Stimulated activated CD4-positive, alpha-beta T cell treated with anti-CD3 and anti-CD28 coated beads, Interleukin-12 subunit alpha, Interleukin-12 subunit beta, amount 100 ng/mL, for 24 hours (primary cell): ENCODE data around the gene TTC9C.
A peak's percentile ranks its signal among the peaks of the same experiment; 100 is the strongest.
"Not testable (repeated sequence)": the region's sequence is repeated elsewhere in the genome, so short reads cannot be mapped to it uniquely, and the experiment has no call there.

ENCODE experiments used
- DNase-seq, 2 experiments: peaks; one replicate each; pipeline ENCODE4 v3.0.0-alpha.2; 2020; ENCODE audit warnings: low read depth in 2 of 2

TTC9C gene, protein sequence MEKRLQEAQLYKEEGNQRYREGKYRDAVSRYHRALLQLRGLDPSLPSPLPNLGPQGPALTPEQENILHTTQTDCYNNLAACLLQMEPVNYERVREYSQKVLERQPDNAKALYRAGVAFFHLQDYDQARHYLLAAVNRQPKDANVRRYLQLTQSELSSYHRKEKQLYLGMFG

DNA sequence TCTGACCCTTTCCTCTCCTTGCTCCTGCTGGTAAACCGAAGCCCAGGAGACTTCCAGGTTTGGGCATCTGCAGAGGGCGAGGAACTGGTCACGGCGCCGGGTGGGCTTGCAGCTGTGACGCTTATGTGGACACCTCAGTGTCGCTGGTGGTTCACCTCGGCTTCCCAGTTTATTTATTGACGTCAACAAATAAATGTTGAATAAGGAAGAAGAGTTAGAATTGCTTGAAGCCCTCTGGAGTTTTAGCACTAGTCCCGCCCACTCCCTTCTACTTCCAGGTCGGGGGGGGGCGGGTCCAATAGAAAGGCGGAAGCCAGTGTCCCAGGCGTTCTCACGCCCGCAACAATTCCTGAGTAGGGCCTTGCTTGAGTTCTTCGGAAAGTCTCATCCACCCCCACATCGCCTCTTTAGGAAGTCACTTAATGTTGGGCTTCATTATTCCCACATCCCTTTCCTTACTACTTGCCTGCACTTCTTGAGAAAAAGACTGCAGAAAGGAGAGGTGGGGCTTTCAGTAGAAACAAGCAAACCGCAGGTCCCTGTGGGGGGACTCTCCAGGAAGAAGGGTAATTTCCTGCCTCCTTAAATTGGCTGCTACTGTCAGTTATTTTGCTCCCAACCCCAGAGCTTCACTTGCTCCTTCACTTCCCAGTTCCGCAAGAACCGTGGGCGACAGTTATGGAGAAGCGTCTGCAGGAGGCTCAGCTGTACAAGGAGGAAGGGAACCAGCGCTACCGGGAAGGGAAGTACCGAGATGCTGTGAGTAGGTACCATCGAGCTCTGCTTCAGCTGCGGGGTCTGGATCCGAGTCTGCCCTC is at the start of gene TTC9C:
TSS of gene TTC9C (plus strand) at position 316 of the 818 bp plus-strand sequence. CDS start at position 679, 363 bp downstream.
- peak; percentile 68 to 80 for DNase-seq

- peak; percentile 71 to 86 for DNase-seq
These were observed 49.3 kb upstream of the TTC9C start, which contains the start of gene UBXN1 for GRCh38 chr11:62678770-62679696. UBXN1 (minus strand) TSS chr11:62679073; CDS start chr11:62678923, 150 bp downstream.

DNA sequence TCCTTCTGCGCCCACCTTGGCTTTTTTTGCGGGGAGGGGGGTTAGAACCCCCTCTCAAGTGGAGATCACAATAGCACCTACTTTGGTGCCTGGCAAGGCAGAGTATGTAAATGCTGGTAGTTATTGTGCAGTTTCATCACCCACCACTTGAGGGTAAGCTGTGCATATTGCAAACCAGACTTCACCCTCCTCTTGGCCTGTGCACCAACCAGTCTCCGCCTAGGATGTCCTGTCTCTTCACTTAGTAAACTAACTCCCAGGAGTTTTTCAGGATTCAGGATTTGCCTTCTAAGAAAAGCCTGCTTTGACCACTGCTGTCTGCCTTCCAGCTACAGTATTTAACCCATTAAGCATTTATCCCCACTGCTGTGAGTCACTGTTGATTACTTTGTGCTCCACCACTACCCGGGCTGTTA is 47.5 kb upstream of the TTC9C start:
- no peak for DNase-seq

GRCh38 chr11:62682518-62682917 is 45.8 kb upstream of the TTC9C start:
- no peak for DNase-seq

- DNase-seq = no peak
These were observed 40.5 kb upstream of the TTC9C start for GRCh38 chr11:62687508-62688396.

- no peak for DNase-seq
These were observed 39.8 kb upstream of the TTC9C start for GRCh38 chr11:62688491-62688890.

DNA sequence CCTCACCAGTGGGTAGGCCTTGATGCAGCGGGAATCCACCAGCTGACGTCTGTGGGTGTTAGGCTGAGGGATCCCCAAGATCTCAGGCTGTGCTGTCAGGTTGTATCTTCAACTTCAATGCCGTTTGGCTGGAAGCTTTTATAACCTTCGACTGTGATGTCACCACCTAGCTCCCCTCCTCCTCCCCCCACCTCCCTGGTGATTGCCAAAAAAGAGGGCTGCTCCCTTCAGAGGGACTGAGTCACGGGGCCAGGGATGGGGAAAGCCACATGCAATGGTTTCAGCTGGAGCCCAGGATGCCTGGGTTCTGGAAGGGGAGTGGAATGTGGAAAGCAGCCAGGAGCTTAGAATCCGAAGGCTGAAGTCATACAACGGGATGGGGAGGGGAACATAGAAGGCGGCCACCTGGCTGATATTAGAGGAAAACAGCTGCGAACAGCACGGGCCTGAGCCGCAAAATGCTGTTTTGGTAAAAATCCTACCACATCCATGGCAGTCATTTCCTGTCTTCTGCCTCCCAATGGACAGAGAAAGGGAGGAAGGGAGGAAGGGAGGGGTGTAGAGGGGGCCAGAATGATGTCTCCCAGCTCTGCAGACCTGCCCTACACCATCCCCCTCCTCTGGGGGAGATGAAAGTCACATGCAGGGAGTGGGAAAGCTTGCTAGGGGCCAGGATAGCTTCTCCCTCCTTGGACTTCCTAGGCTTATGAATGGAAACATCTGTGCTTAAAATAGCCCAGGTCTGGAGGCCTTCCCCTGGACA is 38.7 kb upstream of the TTC9C start, which contains the start of gene LRRN4CL:
TSS of gene LRRN4CL (minus strand) at position 110 of the 763 bp plus-strand sequence. CDS start 1,022 bp downstream, outside the sequence.
- DNase-seq = no peak

DNA sequence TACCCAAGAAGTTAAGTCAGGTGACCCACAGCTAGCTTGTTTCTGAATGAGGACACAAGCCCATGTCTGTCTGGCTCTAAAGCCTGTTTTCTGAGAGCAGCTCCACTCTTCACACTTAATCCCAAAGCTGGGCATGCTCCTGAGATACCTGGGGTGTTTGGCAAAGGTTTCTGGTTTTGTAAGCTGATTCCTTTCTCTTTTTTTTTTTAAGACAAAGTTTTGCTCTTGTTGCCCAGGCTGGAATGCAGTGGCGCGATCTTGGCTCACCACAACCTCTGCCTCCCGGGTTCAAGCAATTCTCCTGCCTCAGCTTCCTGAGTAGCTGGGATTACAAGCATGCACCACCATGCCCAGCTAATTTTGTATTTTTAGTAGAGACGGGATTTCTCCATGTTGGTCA is 34.7 kb upstream of the TTC9C start:
- DNase-seq = not testable (repeated sequence)

DNA sequence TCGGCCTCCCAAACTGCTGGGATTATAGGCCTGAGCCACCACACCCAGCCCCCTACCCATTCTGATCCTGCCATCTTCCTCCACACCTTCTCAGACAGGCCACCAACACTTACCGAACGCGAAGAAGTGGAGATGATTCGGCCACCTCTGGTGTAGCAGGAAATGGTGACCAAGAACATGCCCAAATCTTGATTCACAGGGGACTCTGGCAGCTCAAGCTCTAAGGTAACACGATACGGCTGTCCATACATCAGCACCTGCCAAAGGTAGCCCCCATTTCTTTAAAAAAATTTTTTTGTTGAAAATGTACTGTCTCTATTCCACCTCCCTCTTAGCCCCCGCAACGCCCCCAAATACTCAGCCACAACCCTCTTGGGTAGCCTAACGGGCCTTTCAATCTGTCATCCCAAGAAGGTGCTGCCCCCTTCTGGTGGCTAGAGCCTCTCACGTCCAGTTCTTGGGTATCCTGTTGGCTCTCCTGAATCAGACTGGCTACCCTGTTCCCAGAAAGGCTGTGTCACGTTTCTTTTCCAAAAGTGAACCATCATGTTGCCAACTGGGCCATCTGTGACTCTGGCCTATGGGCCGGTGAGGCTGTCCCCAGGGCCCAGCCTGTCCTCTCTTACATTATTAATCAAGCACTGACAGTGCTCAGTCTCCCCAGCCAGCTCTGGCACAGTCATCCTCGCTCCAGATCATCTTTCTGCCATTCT is 33.7 kb upstream of the TTC9C start:
- peak; percentile 37 to 67 for DNase-seq

DNA sequence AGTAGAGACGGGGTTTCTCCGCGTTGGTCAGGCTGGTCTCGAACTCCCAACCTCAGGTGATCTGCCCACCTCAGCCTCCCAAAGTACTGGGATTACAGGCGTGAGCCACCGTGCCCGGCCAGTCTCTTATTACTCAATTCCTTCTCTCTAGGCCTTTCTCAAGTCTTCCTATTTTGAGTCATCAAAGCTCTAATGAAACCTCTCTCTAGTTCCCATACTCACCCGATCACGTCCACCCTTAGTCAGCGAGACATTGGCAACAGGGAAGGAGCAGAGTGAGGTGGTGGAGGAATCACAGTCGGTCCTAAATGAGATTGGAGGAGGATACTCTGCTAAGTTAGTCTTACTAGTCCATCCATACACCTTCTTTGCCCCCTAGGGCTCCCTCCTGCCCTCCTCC is 26.0 kb upstream of the TTC9C start:
- DNase-seq = no peak

DNA sequence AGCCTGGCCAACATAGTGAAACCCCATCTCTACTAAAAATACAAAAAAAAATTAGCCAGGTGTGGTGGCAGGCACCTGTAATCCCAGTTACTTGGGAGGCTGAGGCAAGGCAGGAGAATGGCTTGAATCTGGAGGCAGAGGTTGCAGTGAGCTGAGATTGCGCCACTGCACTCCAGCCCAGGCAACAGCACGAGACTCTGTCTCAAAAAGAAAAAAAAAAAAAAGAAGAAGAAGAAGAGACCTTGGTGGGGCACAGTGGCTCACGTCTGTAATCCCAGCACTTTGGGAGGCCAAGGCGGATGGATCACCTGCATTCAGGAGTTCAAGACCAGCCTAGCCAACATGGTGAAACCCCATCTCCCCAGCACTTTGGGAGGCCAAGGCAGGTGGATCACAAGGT is 24.4 kb upstream of the TTC9C start:
- not testable (repeated sequence) for DNase-seq

DNA sequence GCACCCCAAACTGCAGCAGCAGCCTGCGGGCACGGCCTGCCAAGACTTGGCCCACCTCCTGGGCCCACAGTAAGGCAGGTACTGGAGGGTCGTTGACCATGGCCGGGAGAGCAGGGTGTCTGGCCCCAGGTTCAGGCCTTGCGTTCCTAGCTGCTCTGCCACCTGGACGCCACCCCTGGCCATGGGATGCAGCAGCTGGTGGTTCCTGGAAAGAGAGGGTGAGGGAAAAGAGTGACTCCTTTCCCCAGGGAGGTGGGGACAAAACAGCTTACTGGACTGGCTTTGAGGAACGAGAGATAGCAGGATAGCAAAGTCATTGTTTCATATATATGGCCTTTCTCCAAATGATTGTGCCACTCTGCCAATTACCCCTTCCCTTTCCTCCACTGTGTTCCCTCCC is 22.9 kb upstream of the TTC9C start:
- no peak for DNase-seq

GRCh38 chr11:62705880-62706849 is 22.1 kb upstream of the TTC9C start:
- DNase-seq = peak; percentile 88 to 91

DNA sequence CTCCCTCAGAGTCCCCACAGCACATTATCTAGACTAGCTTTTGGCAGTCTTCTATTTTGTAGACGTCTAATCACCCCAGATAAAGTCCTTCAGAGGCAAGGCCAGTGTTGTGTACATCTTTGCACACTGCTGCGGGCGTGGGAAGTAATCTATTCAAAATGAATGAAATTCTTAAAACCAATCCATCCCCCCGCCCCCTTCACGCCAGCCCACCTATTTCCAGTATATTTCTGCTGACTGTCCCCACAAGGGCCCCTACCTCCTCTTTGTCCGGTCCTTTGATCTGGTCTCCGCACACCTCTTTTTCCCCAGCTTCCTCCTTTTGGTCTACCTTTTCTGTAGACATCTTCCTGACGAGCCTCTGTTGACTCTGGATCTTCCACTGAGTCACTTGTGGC is 21.4 kb upstream of the TTC9C start:
- DNase-seq = no peak

GRCh38 chr11:62707277-62707861 is 20.9 kb upstream of the TTC9C start, which contains the start of the genes BSCL2 and GNG3:
BSCL2 (minus strand) TSS chr11:62707424; CDS start chr11:62707195, 229 bp downstream.
GNG3 (plus strand) TSS chr11:62707676; CDS start chr11:62708296, 620 bp downstream.
- no peak for DNase-seq

- DNase-seq = no peak
These were observed 19.9 kb upstream of the TTC9C start for GRCh38 chr11:62708392-62708791.

DNA sequence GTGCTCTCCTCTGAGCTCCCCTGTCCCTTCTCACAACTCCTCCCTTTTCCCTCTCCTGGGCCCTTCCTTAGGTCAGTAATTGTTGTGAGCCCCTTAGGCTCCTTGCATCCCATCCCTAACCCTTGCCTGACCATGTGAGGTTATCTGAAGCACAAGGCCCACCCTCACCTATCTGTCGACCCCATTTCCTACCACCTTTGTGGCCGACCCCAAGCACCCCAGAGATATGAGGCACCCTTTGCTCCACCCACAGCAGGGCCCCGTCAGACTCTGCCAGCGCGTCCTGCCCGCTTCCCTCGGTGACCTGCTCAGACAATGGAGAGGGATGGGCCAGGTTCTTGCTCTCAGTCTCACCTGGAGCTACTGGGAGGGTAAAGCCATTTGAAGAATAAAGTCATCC is 19.5 kb upstream of the TTC9C start:
- DNase-seq = peak in 1 of 2 experiments; percentile 24
